ENCODE data around the gene P3R3URF.
"Not testable (repeated sequence)": the region's sequence is repeated elsewhere in the genome, so short reads cannot be mapped to it uniquely, and the experiment has no call there.

The P3R3URF gene

GRCh38 chr1:46176211-46176865 is at the start of gene P3R3URF:
TSS of gene P3R3URF (minus strand) at chr1:46176488. CDS start at chr1:46176471, 17 bp downstream.
- DNase-seq, result no peak

GRCh38 chr1:46224966-46225365 is 48.7 kb upstream of the P3R3URF start:
- no peak for DNase-seq

GRCh38 chr1:46223472-46223943 is 47.2 kb upstream of the P3R3URF start:
- no peak for DNase-seq

DNA sequence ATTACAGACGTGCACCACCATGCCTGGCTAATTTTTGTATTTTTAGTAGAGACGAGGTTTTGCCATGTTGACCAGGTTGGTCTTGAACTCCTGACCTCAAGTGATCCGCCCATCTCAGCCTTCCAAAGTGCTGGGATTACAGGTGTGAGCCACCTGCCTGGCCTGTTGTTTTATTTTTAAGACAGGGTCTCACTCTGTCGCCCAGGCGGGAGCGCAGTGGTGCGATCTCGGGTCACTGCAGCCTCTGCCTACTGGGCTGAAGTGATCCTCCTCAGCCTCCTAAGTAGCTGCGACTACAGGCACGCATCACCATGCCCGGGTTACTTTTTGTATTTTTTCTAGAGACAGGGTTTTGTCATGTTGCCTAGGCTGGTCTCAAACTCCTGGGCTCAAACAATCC is 46.8 kb upstream of the P3R3URF start:
- not testable (repeated sequence) for DNase-seq

DNA sequence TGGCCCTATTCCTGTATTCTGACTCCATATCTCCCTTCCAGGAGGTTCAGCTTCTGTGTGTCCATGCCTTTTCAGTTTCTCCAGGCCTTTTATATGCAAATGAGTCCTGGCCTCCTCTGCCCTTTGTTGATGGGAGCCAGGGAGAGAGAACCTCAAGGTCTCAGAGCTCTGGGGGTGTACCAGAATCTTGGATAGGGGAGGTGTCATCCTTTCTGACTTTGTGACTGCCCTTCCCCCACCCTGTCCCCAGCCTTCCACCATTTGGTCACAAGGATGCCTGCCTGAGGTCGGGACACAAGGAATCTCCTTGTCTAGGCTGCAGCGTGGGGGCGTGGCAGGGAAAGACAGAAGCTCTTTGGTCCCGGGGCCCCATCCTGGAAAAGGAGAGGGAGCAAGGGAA is 45.5 kb upstream of the P3R3URF start:
- DNase-seq, result no peak

DNA sequence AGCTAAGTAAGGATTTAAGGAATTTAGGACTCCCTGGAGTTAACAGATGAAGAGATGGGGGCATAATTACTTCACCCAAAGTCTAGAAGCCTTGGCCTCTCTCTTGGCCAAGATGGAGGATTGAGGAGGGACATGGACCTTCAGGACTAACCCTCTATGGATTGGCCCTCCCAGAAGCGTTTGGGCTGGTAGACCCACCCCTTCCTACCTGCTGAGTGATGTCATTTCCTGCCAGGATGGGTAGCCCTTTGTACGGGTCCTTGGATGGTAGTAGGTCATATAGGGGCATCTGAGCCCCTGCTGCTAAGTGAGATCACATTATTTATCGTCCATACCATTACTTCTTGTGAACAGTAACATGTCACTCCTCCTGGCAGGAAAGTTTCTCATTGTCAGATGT is 44.5 kb upstream of the P3R3URF start:
- no peak for DNase-seq

- no peak for DNase-seq
Measured at GRCh38 chr1:46219551-46220520, 43.5 kb upstream of the P3R3URF start.

GRCh38 chr1:46218443-46218842 is 42.2 kb upstream of the P3R3URF start:
- DNase-seq, result no peak

DNA sequence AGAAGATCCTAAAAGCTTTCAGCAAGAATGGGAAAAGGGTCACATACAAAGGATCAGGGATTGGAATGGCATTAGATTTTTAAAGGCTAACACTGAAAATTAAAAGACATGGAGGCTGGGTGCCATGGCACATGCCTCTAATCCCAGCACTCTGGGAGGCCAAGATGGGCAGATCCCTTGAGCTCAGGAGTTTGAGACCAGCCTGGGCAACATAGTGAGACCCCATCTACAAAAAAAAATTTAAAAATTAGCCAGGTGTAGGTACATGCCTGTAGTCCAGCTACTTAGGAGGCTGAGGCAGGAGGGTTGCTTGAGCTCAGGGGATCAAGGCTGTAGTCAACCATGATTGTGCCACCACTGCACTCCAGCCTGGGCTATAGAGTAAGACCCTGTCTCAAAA is 39.2 kb upstream of the P3R3URF start:
- DNase-seq, result no peak

- no peak for DNase-seq
Measured at GRCh38 chr1:46211051-46211450, 34.8 kb upstream of the P3R3URF start.

- no peak for DNase-seq
Measured at GRCh38 chr1:46210561-46210960, 34.3 kb upstream of the P3R3URF start.

- no peak for DNase-seq
Measured at GRCh38 chr1:46206399-46206798, 30.1 kb upstream of the P3R3URF start.

DNA sequence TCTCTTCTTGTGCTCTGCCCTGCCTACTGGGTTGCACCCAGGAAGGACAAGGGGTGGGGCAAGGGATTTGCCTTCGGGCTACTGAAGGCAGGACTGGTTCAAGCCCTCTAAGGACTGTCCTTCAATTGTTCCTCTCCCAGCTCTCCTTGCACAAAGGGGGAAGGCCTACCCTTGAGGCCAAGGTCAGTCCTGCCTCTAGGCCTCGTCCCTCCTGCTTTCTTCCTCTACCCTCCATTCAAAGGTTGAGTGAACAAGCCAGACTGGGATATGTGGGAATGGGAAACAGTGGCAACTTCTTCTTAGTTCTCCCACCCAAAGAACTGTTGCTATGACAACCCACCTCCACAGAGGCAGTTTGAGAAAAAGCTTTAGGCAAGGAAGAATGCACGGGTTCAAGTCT is 29.5 kb upstream of the P3R3URF start:
- no peak for DNase-seq

DNA sequence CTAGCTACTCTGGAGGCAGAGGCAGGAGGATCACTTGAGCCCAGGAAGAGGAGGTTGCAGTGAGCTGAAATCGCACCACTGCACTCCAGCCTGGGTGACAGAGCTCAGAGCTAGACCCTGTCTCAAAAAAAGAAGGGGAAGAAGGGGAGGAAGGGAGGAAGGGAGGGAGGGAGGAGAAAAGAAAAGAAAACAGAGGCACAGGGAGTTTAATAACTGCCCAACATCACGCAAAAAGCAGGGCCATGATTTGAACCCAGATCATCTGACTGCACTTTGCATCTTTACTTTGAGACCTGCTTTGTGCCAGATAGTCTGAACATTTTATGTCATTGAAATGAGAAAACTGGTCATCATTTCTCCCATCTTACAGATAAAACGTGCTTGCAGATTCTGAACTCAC is 28.9 kb upstream of the P3R3URF start:
- no peak for DNase-seq

GRCh38 chr1:46204406-46204742 is 28.1 kb upstream of the P3R3URF start:
- DNase-seq, result no peak

DNA sequence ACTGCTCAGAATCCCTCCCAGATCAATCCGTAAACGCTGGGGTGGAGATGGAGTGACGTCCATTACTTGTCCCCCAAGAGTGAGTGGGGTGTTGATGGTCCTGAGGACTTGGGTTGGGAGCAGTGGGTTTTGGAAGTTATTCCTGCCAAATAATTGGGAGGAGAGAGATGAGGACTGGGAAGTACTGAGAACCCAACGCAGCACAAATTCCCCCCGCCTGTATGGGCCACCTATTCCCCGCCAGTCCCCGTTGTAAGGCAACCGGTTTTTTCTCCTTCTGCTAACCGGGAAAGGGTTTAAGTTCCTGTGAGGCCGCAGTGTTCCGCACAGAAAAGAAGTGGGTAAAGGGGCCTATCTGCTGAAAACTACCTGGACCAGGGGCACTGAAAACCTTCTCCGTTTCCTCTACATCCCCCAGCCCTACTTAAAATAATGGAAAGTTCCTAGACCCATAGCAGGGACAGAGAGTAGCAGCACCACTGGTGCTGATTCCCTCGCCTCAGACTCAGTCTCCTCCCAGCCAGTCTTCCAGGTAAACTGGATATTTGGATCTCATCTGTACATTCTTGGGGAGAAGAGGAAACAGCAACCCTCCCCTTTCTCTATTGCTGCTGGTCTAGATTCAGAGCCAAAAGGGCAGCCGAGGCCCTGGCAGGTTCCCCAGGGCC is 27.6 kb upstream of the P3R3URF start:
- DNase-seq, result no peak

DNA sequence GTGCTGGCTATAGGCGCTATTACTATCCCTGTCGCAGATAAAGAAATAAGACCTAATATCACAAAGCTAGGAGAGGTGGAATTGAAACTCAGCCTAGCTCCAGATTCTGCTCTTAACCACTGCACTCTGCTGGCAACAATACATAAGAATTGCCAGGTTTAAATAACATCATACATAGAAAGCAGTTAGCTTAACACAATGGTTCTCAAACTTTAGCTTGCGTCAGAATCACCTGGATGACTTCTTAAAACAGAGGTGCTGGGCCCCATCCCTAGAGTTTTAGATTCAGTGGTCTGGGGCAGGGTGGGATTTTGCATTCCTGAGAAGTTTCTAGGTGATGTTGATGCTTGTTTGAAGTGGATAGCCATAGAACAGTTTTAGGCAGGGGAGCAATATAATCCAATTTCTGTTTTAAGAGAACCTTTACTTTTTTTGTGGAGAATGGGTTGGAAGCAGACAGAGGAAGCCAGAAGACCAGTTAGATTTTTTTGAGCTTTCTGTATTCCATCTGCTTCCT is 23.0 kb upstream of the P3R3URF start:
- no peak for DNase-seq

DNA sequence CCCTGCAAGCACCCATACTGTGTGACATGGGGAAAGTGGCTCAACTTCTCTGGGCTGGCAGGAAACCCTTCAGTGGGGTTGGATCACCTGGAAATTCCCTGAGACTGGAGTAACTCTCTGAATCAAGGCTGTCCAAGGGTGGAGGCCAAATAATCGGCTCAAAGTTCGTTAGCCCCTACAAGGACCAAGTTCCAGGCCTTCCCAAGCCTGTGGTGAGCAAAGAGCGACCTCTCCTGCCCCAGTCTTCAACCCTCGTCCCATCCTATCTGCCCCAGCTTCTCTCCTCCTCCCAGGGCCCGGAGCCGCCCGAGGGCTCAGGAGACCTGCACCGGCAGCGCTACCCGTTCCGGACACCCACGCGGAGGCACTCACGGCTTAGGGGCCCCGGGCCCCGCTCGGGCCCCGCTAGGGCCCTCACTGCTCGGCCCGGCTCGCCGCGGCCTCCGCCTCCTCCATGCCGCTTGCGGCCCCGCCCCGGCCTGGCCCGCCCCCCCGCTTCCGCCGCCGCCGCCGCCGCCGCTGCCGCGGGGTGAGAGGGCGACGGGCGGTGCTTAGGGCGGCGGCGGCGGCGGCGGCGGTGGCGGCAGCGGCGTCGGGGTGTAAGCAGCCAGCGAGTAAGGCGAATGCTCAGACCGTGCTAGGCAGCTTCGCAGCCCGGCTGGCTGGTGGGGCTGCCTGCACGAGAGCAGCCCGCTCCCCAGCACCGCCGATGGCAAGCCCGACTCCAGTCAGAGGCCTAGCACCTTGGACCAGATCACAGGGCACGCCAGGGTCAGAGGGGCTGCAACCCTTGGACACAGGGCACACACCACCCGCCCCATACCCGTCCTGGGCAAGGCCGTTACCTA is 21.9 kb upstream of the P3R3URF start, which contains the start of gene POMGNT1:
POMGNT1 (minus strand) TSS at position 471 of the 848 bp plus-strand sequence. CDS start 613 bp downstream, outside the sequence.
- no peak for DNase-seq

GRCh38 chr1:46197560-46197963 is 21.3 kb upstream of the P3R3URF start:
- DNase-seq, result no peak

GRCh38 chr1:46196609-46197008 is 20.3 kb upstream of the P3R3URF start:
- no peak for DNase-seq

- no peak for DNase-seq
Measured at GRCh38 chr1:46194641-46195193, 18.4 kb upstream of the P3R3URF start.
